Endodermal cell (in vitro differentiated cells): ENCODE results near the gene PLXNB2. TPM values are rescaled to one million over a fixed set of nuclear protein-coding genes. Genes with fewer than 3 reads are reported as not detected.

Experiments used
- DNase-seq: peaks from one replicate; pipeline ENCODE4 v3.0.0-alpha.2; 2017
- H3K27ac ChIP-seq: 2 replicates; pipeline ENCODE4 v1.5.1; 2013; ENCODE audit warnings: mild to moderate bottlenecking, low read depth, low read length, moderate library complexity
- H3K27me3 ChIP-seq: 2 replicates; pipeline ENCODE4 v1.6.1; 2013; ENCODE audit warnings: mild to moderate bottlenecking, low read length, moderate library complexity; ENCODE audit not compliant: insufficient read depth, control insufficient read depth, poor library complexity, severe bottlenecking
- H3K36me3 ChIP-seq: 2 replicates; pipeline ENCODE4 v1.7.0; 2013; ENCODE audit warnings: mild to moderate bottlenecking, low read length, moderate library complexity; ENCODE audit not compliant: control insufficient read depth, insufficient read depth
- H3K4me1 ChIP-seq: one replicate; pipeline ENCODE4 v1.7.0; 2013; ENCODE audit warnings: low read length; ENCODE audit not compliant: control insufficient read depth, insufficient read depth
- H3K4me3 ChIP-seq: 2 replicates; pipeline ENCODE4 v1.5.1; 2013; ENCODE audit warnings: mild to moderate bottlenecking, low read length, moderate library complexity
- H3K9ac ChIP-seq: 2 replicates; pipeline ENCODE4 v1.6.1; 2013; ENCODE audit warnings: mild to moderate bottlenecking, low read length, moderate library complexity; ENCODE audit not compliant: poor library complexity, severe bottlenecking; ENCODE audit errors: extremely low read depth
- H3K9me3 ChIP-seq: 2 replicates; pipeline ENCODE4 v1.6.1; 2013; ENCODE audit warnings: mild to moderate bottlenecking, low read length, moderate library complexity; ENCODE audit not compliant: control insufficient read depth
- H3K27ac Mint-ChIP-seq: 2 replicates; pipeline ENCODE4 v1.8.0; 2020; ENCODE audit warnings: mixed read lengths
- H3K27me3 Mint-ChIP-seq: 2 replicates; pipeline ENCODE4 v1.8.0; 2021; ENCODE audit warnings: mild to moderate bottlenecking, mixed read lengths; ENCODE audit not compliant: insufficient read depth
- H3K36me3 Mint-ChIP-seq: 2 replicates; pipeline ENCODE4 v1.8.0; 2020; ENCODE audit warnings: low read depth, mixed read lengths
- H3K4me1 Mint-ChIP-seq: 2 replicates; pipeline ENCODE4 v1.8.0; 2020; ENCODE audit warnings: mixed read lengths
- H3K4me3 Mint-ChIP-seq: 2 replicates; pipeline ENCODE4 v1.8.0; 2020; ENCODE audit warnings: mild to moderate bottlenecking, moderate library complexity, mixed read lengths
- H3K9me3 Mint-ChIP-seq: 2 replicates; pipeline ENCODE4 v1.8.0; 2020; ENCODE audit warnings: mild to moderate bottlenecking, mixed read lengths
- CTCF ChIP-seq: fragments of 200-600 bp; sonication (generic); conservative IDR thresholded peaks from 2 replicates; pipeline ENCODE4 v1.5.0; 2021; ENCODE audit warnings: antibody characterized with exemption, mild to moderate bottlenecking
- WGBS, 2 experiments: methylation state at CpG; one replicate each; pipeline versions ENCODE4 v1.1.5 to v1.1.7; 2013; ENCODE audit warnings: missing lambda C conversion rate in 2 of 2, mixed read lengths in 1 of 2; ENCODE audit not compliant: insufficient coverage in 1 of 2, insufficient read length in 1 of 2; 5-methylcytosine and 5-hydroxymethylcytosine counted together
- total RNA-seq, 2 donors: library from RNA; stranded (reverse); fragmentation: NEBNext Ultra II Directional in 1 of 2; extraction: Animal tissue kit (Norgen Biotek cat#: 25700) in 1 of 2; gene quantifications; 2 replicates in 1 of 2; 3 replicates in 1 of 2; pipeline ENCODE4 v1.2.1, GENCODE V29; 2021

Gene PLXNB2
- total RNA-seq, 2 donors from 2014 or later: 94.7 to 97.7 TPM

GRCh38 chr22:50264104-50264745 is 43.2 kb downstream of the PLXNB2 start:
- Histone ChIP-seq H3K4me3 (no peak overlapping the region), H3K27ac (no peak overlapping the region), H3K9me3 (no peaks in the 10 kb centered on the region), H3K9ac (no peak overlapping the region), H3K27me3 (peaks cover 23% of the 10 kb centered on the region), H3K4me1 (no peaks in the 10 kb centered on the region), H3K36me3 (no peaks in the 10 kb centered on the region)
- TF ChIP-seq CTCF: no peak
- H3K36me3 Mint-ChIP-seq: no peaks in the 10 kb centered on the region
- no peak for DNase-seq
- H3K27me3 Mint-ChIP-seq: peaks cover 56% of the 10 kb centered on the region
- no peak overlapping the region for H3K27ac Mint-ChIP-seq
- 92 to 95% methylated on average over 11 to 15 of the region's 15 CpGs for WGBS, 2 experiments
- no peak overlapping the region for H3K4me3 Mint-ChIP-seq
- H3K9me3 Mint-ChIP-seq: no peaks in the 10 kb centered on the region
- H3K4me1 Mint-ChIP-seq: peaks cover 5% of the 10 kb centered on the region

GRCh38 chr22:50262973-50263617 is 44.4 kb downstream of the PLXNB2 start:
- no peak for TF ChIP-seq CTCF
- H3K9ac ChIP-seq: no peak overlapping the region
- no peak overlapping the region for H3K4me3 ChIP-seq
- 87 to 100% methylated on average over 1 to 9 of the region's 9 CpGs for WGBS, 2 experiments
- Mint-ChIP-seq H3K36me3 (peaks cover 3% of the 10 kb centered on the region), H3K4me1 (peaks cover 5% of the 10 kb centered on the region), H3K27me3 (peaks cover 44% of the 10 kb centered on the region), H3K4me3 (peak overlapping the region; percentile 59), H3K9me3 (no peaks in the 10 kb centered on the region), H3K27ac (no peak overlapping the region)
- peaks cover 11% of the 10 kb centered on the region for H3K27me3 ChIP-seq
- H3K9me3 ChIP-seq: no peaks in the 10 kb centered on the region
- no peak for DNase-seq
- no peak overlapping the region for H3K27ac ChIP-seq
- no peaks in the 10 kb centered on the region for H3K4me1 ChIP-seq
- H3K36me3 ChIP-seq: peaks cover 5% of the 10 kb centered on the region

DNA sequence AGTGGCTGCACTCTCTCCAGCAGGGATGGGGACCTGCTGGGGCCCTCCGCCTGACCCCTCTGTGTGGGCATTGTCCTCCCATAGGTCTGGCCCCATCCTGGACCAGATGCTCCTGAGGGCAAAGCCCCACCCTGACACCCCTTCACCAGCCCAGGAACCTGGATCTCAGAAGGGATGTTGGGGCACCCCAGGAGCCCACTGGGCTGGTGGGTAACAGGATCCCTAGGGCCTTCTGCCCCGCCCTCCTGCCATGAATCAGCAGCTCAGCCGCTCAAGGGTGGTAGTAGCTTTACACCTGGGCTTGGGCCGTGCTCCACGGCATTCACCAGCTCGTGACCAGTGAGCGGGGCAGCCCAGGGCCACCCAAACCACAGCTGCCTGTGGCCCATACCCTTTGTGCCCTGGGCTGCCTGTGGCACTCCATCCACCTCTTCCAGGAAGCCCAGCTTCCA is 45.0 kb downstream of the PLXNB2 start:
- TF ChIP-seq CTCF: no peak
- no peak for DNase-seq
- peak overlapping the region; percentile 59 for H3K4me3 Mint-ChIP-seq
- peaks cover 41% of the 10 kb centered on the region for H3K27me3 Mint-ChIP-seq
- no peaks in the 10 kb centered on the region for H3K4me1 ChIP-seq
- H3K4me3 ChIP-seq: no peak overlapping the region
- WGBS, 2 experiments: 78 to 81% methylated on average over 4 to 7 of the region's 7 CpGs
- no peak overlapping the region for H3K9ac ChIP-seq
- H3K4me1 Mint-ChIP-seq: peaks cover 5% of the 10 kb centered on the region
- peaks cover 8% of the 10 kb centered on the region for H3K36me3 ChIP-seq
- H3K27ac ChIP-seq: no peak overlapping the region
- H3K27me3 ChIP-seq: peaks cover 8% of the 10 kb centered on the region
- H3K9me3 Mint-ChIP-seq: no peaks in the 10 kb centered on the region
- peaks cover 3% of the 10 kb centered on the region for H3K36me3 Mint-ChIP-seq
- no peaks in the 10 kb centered on the region for H3K9me3 ChIP-seq
- no peak overlapping the region for H3K27ac Mint-ChIP-seq
